ENCODE data around the gene DPF1. TPM values are rescaled to one million over a fixed set of nuclear protein-coding genes. Genes with fewer than 3 reads are reported as not detected.

Gene DPF1
- total and polyA plus RNA-seq, 10 of the 15 experiments (the other 5 are each of a cell fraction or from before 2014, with no cell fraction given) = 0.11 to 4.3 (median 2.4) TPM

- no peak overlapping the region for H2AFZ ChIP-seq (ENCODE audit: control insufficient read depth, low read depth, low read length)
- ATAC-seq (no peak), DNase-seq (ENCODE audit: low read depth, low spot score) (no peak), FAIRE-seq (no peak)
- H3K4me2 ChIP-seq (ENCODE audit: control insufficient read depth, insufficient read depth) = no peak overlapping the region
- H3K27ac ChIP-seq (ENCODE audit: control insufficient read depth, insufficient read depth) = no peak overlapping the region
- no peaks in the 10 kb centered on the region for H3K79me2 ChIP-seq (ENCODE audit: control insufficient read depth, insufficient read depth, low read length)
- H3K9ac ChIP-seq (ENCODE audit: control insufficient read depth, insufficient read depth, low read length) = no peak overlapping the region
- TF ChIP-seq ELK1 (IDR thresholded peaks at IDR 0.05; ENCODE audit: low read depth, low read length) (no peak), NFYA (IDR thresholded peaks at IDR 0.05; ENCODE audit: borderline replicate concordance, low read depth, low read length) (no peak), PKNOX1 (IDR thresholded peaks at IDR 0.05) (peak; percentile 88), SIX5 (IDR thresholded peaks at IDR 0.05; ENCODE audit: low read depth, low read length, severe bottlenecking) (peak; percentile 11), SMAD5 (IDR thresholded peaks at IDR 0.05; ENCODE audit: low read depth) (no peak)
- H3K4me1 ChIP-seq (ENCODE audit: control insufficient read depth, insufficient read depth, low read length) = no peaks in the 10 kb centered on the region
- ChIA-PET SMC1A (ENCODE audit: uncharacterized antibody, unreplicated experiment) (no interaction called here), POLR2A (no interaction called here), RAD21 (ENCODE audit: unreplicated experiment) (no interaction called here), CTCF (no interaction called here)
- in situ Hi-C loops (cut with MboI) (no loop called here), intact Hi-C loops (cut with micrococcal nuclease; ENCODE audit: unreplicated experiment) (no loop called here)
- H3K36me3 ChIP-seq (ENCODE audit: control insufficient read depth in 2 of 2, insufficient read depth in 2 of 2, low read length in 1 of 2) = peaks cover 32 to 33% of the 10 kb centered on the region in 2 experiments
- H3K27me3 ChIP-seq (replicated peaks in 1 of 2; ENCODE audit: control insufficient read depth in 2 of 2, insufficient read depth in 2 of 2, low read length in 1 of 2) = no peaks in the 10 kb centered on the region
- WGBS (ENCODE audit: insufficient coverage, insufficient replicate concordance, low lambda C conversion rate, missing lambda C conversion rate) = 94% methylated on average over 7 of the region's 7 CpGs
- H4K20me1 ChIP-seq (ENCODE audit: control insufficient read depth, insufficient read depth) = no peaks in the 10 kb centered on the region
- BruUV-seq (replicated peaks) = no TSS peak
- no peak overlapping the region for H3K4me3 ChIP-seq
- H3K9me3 ChIP-seq (replicated peaks; ENCODE audit: control insufficient read depth, insufficient read depth, low read length) = no peaks in the 10 kb centered on the region; the same call in 2 of the 3 replicates
Measured at GRCh38 chr19:38162632-38163031, 61.4 kb downstream of the DPF1 start.

- ATAC-seq (no peak), FAIRE-seq (no peak), DNase-seq (ENCODE audit: low read depth, low spot score) (no peak)
- Histone ChIP-seq H3K36me3 (ENCODE audit: control insufficient read depth in 2 of 2, insufficient read depth in 2 of 2, low read length in 1 of 2) (peaks cover 32 to 35% of the 10 kb centered on the region in 2 experiments), H3K9me3 (replicated peaks; ENCODE audit: control insufficient read depth, insufficient read depth, low read length) (no peaks in the 10 kb centered on the region; the same call in 2 of the 3 replicates), H3K4me2 (ENCODE audit: control insufficient read depth, insufficient read depth) (no peak overlapping the region), H3K4me1 (ENCODE audit: control insufficient read depth, insufficient read depth, low read length) (no peaks in the 10 kb centered on the region), H2AFZ (ENCODE audit: control insufficient read depth, low read depth, low read length) (no peak overlapping the region), H3K27ac (ENCODE audit: control insufficient read depth, insufficient read depth) (no peak overlapping the region), H3K4me3 (no peak overlapping the region), H3K27me3 (replicated peaks in 1 of 2; ENCODE audit: control insufficient read depth in 2 of 2, insufficient read depth in 2 of 2, low read length in 1 of 2) (no peaks in the 10 kb centered on the region), H3K79me2 (ENCODE audit: control insufficient read depth, insufficient read depth, low read length) (no peaks in the 10 kb centered on the region), H3K9ac (ENCODE audit: control insufficient read depth, insufficient read depth, low read length) (no peak overlapping the region), H4K20me1 (ENCODE audit: control insufficient read depth, insufficient read depth) (no peaks in the 10 kb centered on the region)
- SMC1A ChIA-PET (ENCODE audit: uncharacterized antibody, unreplicated experiment) = no interaction called here
- CTCF ChIA-PET = interaction anchor here (1.2 kb wide), 1 partner anchor 17 kb away, joined by 3 read pairs; no protein-coding TSS in a partner anchor
- in situ Hi-C loops (cut with MboI) = no loop called here
- TF ChIP-seq ESRRA (IDR thresholded peaks at IDR 0.05; ENCODE audit: low read length) (no peak), MLLT1 (IDR thresholded peaks at IDR 0.05) (no peak), HDGF (IDR thresholded peaks at IDR 0.05) (no peak), SP1 (IDR thresholded peaks at IDR 0.05; ENCODE audit: low read depth, low read length) (no peak)
- RAD21 ChIA-PET (ENCODE audit: unreplicated experiment) = no interaction called here
- 100% methylated on average over 5 of the region's 5 CpGs for WGBS (ENCODE audit: insufficient coverage, insufficient replicate concordance, low lambda C conversion rate, missing lambda C conversion rate)
- intact Hi-C loops (cut with micrococcal nuclease; ENCODE audit: unreplicated experiment) = no loop called here
- no TSS peak for BruUV-seq (replicated peaks)
- POLR2A ChIA-PET = interaction anchor here (0.5 kb wide), 1 partner anchor 152 kb away, joined by 5 read pairs; no protein-coding TSS in a partner anchor
Measured at GRCh38 chr19:38162094-38162493, 61.9 kb downstream of the DPF1 start.
